Measurements from ENCODE around the gene RIPPLY3.
"Not testable (repeated sequence)": the region's sequence is repeated elsewhere in the genome, so short reads cannot be mapped to it uniquely, and the experiment has no call there.

The RIPPLY3 gene

DNA sequence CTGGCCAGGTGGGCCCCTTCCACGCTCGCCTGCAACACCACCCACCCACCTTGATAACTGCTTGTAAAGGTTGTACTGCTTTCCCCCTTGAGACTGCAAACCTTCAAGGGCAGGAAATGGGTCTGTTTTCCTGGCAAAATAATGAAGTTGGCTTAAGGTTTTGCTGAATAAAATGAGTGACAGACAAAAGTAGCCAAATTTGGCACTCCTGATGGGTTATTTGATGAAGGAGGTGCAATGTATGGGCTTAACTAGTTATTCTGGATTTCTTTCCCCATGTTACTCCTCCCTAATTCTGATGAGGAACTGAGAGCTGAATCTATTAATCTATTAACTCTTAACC is 25.5 kb upstream of the RIPPLY3 start:
- DNase-seq (ENCODE audit: low read depth in 3 of 3), result no peak

DNA sequence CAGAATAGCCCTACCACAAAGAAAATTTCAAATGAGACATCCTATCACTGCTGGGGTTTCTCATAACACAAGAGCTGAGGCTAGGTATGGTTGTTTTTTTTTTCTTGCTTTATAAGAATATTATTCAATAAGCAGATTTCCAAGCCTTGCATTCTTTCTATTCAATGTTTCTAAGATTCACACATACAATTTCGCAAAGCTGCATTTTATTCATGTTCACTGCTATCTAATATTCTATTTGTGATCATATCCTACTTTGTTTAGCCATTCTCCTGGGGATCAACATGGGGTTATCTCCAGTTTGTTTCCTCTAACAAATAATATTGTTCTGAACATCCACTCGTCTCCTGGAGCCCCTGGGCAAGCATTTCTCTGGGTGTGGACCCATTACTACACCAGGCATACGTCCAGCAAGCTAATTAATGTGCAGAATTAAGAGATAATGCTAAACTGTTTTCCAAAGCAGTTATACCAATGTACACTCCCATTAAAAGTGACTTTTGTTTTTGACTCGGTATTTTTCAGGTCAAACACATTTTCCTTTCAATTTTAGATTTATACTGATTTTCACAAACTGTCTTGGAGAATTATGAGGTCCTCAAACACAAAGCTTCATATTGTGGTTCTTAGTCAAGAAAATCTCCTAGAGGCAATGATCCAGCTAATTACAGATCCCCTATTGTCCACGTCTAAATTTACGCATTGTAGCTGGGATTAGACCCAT is 24.4 kb upstream of the RIPPLY3 start:
- no peak for DNase-seq (ENCODE audit: low read depth in 3 of 3)

DNA sequence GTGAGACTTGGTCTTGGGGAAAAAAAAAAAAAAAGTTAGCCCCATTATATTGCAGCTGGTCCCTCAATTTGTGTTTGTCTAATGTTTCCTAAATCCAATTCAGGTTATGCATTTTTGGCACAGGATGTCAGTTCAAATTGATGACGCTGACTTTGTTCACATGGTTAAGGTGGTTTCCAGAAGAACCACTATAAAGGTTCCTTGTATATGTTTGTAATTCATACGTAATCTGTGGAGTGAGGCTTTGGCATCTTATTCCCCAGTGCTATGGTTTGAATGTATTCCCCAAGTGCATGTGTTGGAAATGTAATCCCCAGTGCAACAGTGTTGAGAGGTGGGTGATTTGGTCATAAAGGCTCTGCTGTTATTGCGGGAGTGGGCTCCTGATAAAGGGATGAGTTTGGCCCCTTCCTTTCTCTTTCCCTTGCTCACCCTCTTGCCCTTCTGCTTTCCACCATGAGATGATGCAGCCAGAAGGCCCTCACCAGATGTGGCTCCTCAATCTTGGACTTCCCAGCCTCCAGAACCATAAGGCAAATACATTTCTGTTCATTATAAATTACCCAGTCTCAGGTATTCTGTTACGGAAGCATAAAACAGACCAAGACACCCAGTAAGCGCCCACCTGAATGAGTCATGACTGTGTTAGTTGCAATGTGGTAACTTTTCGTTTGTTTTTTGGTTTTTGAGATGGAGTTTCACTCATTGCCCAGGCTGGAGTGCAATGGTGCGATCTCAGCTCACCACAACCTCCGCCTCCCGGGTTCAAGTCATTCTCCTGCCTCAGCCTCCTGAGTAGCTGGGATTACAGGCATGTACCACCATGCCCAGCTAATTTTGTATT is 20.5 kb upstream of the RIPPLY3 start:
- no peak for DNase-seq (ENCODE audit: low read depth in 3 of 3)

DNA sequence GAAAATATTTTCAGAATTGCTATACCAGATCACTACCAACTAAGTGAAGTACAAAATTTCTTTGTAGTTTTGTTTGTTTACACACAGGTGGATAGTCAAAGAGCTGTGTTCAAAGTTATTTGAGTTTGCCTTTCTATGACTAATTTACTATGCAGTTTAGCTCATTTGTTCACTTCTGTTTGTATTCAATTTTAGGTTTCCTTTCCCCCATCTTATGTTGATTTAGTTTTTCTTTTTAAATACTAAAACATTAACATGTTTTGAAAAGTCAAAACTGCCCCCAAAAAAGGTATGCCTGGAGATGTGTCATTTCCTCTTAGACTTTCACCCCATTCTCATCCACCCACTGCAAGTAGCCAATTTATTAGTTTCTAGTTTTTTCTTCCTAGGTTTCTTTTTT is 18.7 kb upstream of the RIPPLY3 start:
- DNase-seq (ENCODE audit: low read depth in 3 of 3), result no peak

DNA sequence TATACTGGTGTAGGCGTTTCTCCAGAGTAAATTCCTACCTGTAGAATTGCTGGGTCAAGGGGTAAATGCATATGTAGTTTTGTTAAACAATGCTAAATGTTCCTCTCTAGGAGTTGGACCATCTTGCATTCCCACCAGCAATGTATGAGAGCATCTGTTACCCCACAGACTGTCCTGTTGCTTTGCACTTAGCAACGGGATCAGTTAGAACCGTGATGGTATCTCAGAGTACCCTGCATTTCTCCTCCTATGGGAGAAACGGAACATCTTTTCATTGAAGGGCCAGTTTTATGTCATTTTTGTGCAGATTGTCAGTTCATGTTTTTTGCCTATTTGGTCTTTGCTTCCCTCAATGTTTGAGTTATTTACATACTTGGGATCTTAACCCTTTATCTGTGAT is 18.0 kb upstream of the RIPPLY3 start:
- DNase-seq (ENCODE audit: low read depth in 3 of 3), result no peak

DNA sequence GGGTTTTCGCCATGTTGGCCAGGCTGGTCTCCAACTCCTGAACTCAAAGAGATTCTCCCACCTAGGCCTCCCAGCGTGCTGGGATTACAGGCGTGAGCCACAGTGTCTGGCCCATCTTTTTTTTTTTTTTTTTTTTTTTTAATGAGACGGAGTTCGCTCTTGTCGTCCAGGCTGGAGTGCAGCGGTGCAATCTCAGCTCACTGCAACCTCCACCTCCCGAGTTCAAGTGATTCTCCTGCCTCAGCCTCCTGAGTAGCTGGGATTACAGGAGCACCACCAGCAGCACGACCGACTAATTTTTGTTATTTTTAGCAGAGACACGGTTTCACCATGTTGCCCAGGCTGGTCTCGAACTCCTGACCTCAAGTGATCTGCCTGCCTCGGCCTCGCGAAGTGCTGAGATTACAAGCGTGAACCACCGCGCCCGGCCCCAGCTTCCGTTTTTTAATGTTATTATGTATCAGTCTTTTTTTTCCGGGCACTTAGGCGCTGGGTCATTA is 17.3 kb upstream of the RIPPLY3 start:
- DNase-seq (ENCODE audit: low read depth in 3 of 3), result not testable (repeated sequence)

DNA sequence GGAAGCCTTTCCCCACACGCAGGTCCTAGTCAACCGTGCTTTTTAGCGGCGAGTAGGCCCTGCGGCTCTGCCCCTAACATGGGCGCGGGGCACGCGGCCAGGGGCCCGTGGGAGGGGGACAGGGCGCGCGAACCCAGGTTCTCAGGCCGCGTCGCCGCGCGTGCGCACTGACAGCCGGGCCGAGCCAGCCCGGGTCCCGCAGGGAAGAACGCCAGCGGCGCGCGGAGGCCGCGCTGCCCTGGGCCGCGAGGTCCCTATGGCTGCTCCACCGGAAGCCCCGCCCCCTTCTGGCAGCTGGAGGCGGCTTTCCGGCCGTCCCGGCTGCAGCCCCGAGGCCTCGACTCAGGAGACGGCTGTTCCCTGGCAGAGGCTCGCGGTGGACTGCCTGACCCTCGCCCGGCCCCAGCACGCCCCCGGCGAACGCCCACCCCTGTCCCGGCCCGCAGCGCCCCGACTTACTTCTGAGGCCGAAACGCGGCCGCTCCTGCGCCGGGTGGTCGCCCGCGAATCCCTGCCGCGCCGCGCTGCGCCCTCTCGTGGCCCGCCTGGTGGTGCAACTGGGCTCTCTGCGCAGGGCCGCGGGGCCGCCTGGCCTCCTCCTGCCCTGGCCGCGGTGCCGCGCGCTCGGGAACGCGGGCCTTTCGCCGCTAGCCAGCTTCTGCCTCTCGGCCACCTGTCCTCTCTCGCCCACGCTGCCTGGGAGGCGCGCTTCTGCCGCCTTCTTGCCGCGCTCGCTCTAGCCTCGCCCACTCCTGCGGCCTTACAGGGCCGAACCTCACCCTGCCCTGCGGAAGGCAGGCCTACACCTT is 16.6 kb upstream of the RIPPLY3 start:
- DNase-seq (ENCODE audit: low read depth in 3 of 3), result peak; percentile 75 to 90 (median 76)

DNA sequence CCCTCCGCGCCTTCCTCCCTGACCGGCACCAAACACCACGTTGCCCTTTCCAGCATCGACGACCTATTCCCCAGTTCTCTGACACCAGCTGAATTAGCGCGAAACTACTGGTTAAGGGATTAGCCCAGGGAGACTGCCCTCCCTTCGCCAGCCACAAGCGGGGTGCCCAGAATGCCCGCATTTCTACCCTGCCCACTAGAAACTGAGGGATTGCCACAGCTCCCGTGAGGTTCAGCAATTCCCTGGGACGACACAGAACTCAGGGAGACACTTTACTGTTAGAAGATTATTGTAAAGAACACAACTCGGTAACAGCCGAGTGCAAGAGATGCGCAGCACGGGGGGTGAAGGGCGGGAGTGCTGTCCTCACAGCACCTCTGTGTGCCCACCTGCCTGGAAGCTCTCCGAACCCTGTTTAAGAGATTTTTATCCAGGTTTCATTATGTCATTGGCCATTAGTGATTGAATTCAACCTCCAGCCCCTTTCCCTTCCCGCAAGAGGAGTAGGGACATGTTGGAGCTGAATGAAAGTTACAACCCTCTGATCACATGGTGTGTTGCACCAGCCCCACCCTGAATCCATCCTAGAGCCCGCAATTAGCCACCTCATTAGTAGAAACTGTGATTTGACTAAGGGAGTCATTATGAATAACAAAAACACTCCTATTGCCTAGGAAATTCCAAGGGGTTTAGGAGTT is 15.8 kb upstream of the RIPPLY3 start:
- DNase-seq (ENCODE audit: low read depth in 3 of 3), result no peak

DNA sequence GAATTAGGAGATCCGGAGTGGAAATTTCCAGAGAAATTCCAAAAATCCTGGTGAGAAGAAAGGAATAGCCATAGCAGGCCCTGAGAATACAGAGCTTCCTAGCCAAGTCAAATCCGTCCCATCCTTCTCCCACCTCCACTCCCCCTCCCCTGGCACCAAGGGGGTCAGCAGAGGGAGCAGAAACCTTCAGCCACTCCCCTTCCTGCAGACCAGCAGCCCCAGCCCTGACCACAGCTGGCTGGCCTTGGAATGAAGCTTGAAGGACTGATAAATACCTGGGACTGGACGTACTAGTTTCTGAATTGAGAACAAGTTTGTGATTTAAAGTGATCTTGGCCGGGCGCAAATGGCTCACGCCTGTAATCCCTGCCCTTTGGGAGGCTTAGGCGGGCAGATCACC is 13.8 kb upstream of the RIPPLY3 start:
- DNase-seq (ENCODE audit: low read depth in 3 of 3), result no peak

DNA sequence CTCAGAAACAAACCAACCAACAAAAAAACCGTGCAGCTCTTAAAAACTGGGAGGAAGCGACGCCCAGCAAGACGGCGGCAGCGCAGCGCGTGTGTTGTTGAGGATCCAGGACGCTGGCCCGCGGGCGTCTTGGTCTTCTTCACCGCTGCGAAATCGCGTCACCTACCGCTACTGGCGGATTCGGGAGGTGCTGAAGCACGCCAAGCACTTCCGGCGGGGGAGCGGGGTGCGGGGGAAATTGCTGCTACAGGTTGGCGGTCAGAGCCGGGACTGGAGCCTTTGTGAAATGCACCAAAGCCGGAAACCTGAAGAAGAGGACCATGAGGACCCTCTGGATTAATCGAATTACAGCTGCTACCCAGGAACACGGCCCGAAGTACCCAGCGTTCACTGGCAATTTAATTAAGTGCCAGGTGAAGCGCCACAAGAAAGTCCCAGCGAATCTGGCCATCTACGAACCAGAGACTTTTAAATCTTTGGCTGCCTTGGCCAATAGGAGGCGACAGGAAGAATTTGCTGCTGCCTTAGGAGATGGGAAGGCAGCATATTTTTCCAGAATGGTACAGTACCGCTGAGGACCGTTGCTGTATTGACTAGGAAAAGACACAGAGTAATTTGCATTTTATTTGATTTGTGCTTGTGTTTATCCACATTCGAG is 11.9 kb upstream of the RIPPLY3 start:
- no peak for DNase-seq (ENCODE audit: low read depth in 3 of 3)

DNA sequence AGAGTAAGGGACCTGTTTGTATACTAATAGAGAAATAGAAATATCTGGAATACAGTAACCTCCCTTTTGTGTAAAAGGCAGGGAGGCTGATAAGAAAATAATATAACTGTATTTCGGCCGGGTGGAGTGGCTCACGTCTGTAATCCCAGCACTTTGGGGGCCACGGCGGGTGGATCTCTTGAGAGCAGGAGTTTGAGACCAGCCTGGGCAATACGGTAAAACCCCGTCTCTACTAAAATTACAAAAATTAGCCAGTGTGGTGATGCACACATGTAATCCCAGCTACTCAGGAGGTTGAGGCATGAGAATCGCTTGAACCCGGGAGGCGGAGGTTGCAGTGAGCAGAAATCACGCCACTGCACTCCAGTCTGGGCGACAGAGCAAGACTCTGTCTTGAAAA is 11.2 kb upstream of the RIPPLY3 start:
- not testable (repeated sequence) for DNase-seq (ENCODE audit: low read depth in 3 of 3)

DNA sequence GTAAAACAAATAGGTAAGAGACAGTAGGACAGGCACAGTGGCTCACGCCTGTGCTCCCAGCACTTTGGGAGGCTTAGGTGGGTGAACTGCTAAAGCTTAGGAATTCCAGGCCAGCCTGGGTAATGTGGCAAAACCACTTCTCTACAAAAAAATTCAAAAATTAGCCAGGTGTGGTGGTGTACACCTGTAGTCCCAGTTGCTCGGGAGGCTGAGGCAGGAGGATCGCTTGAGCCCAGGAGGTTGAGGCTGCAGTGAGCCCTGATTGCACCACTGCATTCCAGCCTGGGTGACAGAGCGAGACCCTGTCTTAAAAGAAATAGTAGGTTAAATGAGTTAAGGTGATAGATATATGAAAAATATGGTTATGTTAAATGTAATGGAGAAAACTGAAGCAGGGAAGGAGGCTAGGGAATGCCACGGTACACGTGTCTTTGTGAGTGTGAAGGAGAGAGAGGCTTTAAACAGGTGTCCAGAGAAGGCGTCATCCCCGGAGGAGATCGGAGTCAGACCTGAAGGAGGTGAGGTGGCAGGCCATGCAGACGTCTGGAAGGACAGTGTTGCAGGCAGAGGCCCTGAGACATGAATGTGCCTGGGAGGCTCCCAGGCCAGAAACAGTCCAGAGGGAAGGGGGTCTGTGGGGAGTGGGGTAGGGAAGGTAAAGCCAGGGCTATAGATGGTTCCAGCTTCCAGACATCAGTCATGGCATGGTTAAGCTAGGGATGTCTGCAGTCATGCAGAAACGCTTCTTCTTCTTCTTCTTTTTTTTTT is 7.2 kb upstream of the RIPPLY3 start:
- DNase-seq (ENCODE audit: low read depth in 3 of 3), result no peak

DNA sequence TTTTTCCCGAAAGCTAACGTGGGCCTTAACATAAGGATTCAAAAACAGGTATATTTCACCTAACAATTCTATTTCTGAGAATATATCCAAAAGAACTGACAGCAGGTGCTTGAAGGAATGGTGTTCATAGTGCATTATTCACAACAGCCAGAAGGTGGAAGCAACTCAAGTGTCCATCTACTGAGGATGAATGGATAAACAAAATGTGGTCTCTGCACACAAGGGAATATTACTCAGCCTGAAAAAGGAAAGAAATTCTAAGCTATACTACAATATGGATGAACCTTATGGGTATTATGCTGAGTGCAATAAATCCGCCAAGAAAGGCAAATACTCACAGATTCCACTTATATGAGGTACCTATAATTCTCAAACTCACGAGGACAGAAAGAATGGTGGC is 6.1 kb upstream of the RIPPLY3 start:
- DNase-seq (ENCODE audit: low read depth in 3 of 3), result no peak

DNA sequence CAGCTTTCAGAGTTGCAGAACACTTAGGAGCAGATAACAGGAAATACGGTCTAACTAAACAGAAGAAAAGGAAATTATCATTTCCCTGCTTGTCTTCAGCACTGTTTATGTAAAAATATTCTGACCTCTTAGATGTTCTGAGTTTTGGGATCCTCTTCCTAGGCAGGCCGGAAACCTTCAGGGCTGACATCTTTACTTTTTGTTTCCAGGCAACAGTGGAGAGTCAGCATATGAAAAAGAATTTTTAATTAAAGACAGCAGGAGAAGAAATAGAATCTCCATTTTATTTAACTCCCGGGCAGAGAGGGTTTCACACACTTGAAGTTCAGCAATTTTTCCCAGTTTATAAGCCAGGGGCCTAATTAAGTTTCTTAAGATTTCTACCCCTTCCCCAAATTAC is 5.1 kb upstream of the RIPPLY3 start:
- no peak for DNase-seq (ENCODE audit: low read depth in 3 of 3)

DNA sequence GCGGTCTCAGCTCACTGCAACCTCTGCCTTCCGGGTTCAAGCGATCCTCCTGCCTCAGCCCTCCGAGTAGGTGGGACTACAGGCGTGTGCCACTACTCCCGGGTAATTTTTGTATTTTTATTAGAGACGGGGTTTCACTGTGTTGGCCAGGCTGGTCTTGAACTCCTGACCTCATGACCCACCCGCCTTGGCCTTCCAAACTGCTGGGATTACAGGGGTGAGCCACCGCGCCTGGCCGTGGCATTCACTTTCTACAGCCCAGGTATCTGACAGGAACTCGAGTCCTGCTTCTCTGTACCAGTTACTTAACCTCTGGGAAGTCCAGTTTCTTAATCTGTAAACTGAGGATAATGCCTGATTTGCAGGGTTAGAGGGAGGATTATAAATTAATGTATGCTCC is 3.7 kb upstream of the RIPPLY3 start:
- DNase-seq (ENCODE audit: low read depth in 3 of 3), result not testable (repeated sequence)

DNA sequence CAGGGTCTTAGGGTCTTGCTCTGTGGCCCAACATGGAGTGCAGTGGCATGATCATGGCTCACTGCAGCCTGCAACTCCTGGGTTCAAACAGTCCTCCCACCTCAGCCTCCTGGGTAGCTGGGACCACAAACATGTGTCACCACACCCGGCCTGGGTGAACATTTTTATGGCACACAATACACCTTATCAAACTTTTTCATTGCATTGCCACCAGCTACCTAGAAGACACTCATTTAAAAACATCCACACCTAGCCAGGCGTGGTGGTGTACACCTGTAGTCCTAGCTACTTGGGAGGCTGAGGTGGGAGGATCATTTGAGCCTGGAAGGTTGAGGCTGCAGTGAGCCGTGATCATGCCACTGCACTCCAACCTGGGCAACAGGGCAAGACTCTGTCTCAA is 2.6 kb upstream of the RIPPLY3 start:
- DNase-seq (ENCODE audit: low read depth in 3 of 3), result not testable (repeated sequence)

DNA sequence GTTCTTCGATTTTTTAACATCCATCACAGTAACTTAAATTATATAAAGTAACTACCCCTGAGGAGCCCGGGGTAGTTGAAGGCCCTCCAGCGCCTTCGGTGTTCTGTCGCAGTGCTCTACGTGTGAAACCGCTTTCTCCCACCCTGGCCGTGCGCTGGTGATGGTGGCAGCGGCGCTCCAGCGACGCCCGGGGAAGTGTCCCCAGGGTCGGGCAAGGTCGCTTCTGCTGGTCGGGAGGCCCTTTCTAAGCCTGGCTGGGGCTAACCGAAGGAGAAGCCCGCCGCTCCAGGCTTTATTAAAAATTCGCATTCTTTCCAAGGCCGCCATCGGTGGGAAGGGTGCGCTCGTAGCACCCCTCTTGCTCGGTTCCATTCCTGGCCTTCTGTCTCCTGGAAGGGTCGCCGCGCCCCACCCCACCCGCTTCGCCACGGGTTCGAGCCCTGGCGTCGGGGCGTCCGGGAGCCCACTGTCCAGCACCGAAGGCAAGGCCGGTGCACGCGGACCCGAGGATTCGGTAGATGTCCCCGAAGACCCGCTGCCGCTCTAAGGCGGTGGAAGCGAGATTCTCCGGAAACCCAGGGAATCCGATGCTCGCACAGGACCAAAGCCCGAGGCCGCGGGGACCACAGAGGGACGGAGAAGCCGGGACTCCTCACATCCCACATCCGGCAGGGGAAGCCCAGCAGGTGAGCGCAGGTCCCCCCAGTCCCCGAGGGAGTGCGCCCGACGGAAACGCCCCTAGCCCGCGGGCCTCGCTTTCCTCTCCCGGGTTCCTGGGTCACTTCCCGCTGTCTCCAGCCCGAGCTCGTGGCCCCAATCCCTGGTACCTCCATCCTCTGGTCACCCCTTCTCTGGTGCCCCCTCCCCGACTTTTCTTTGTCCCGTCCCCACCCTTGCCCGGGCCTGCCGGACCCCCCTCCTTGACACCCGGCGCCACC is 685 bp upstream of the RIPPLY3 start:
- DNase-seq (ENCODE audit: low read depth in 3 of 3), result no peak

DNA sequence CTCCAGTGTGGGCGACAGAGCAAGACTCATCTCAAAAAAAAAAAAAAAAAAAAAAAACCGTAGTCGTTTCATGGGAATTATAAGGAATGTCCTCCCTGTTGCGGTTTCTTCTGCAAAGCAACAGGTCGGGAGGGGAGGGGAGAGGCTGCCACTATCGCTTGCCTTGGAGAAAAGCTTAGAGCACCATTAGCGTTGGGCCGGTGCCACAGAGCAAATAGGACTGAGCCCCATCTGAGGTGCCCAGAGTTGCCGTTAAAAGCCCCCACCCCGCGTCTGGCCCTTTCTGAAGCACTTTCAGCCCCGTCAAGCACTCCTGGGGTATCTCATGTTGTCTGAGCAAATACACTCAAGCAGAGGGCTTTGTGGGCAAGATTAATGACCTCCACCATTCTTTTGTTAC is 2.2 kb downstream of the RIPPLY3 start:
- no peak for DNase-seq (ENCODE audit: low read depth in 3 of 3)

DNA sequence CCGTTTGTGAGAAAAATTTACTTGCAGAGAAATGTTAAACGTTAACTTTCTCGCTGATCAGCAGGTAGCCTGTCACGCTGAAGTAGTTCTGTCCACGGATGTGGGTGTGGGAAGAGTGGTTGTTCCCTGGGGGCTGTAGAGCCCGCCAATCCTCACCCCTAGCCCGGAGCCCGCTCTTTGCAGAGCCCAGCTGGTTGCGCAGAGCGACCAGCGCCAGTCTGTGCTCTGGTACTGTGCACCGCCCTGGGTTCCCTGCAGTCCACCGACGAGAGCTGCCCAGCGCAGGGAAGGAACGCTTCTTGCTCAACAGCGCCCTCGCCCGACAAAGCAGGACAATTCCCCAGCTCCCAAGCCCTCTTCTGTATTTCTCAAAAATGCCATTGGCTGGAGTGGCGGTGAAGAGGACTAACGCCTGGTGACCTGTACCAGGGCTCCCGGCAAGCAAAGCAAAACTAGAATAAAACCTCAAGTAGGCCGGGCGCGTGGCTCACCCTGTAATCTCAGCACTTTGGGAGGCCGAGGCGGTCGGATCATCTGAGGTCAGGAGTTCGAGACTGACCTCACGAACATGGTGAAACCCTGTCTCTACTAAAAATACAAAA is 3.3 kb downstream of the RIPPLY3 start:
- peak; percentile 58 to 78 (median 61) for DNase-seq (ENCODE audit: low read depth in 3 of 3)

Data from stimulated activated CD4-positive, alpha-beta T cell treated with anti-CD3 and anti-CD28 coated beads, TNF-alpha, amount 100 ng/mL, for 24 hours (primary cell).